HCEC 1CT (cell line): ENCODE data around the gene MYOF.
"Not testable (repeated sequence)": the region's sequence is repeated elsewhere in the genome, so short reads cannot be mapped to it uniquely, and the experiment has no call there.

Source experiments
- DNase-seq: peaks from one replicate; pipeline ENCODE4 v3.0.0-alpha.2; 2017

The MYOF gene

DNA sequence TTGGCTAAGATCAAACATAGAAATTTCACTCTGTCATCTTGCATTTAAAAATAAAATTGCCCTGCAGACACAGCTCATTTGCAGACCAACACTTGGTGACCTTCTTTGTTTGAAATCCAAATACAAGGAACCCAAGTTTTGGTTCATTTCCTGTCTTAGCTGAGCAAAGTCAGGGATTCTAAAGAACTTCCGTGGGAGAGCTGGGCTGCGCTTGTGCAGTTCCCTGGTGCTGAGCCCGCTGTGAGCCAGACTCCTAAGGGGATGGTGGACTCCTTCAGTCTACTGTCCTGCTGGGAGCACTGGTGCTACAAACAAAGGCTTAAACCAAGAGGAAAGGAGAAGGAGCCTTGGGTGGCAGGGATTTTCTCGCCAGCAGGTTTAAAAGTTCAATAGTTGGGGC is 60.0 kb downstream of the MYOF start:
- DNase-seq: no peak

DNA sequence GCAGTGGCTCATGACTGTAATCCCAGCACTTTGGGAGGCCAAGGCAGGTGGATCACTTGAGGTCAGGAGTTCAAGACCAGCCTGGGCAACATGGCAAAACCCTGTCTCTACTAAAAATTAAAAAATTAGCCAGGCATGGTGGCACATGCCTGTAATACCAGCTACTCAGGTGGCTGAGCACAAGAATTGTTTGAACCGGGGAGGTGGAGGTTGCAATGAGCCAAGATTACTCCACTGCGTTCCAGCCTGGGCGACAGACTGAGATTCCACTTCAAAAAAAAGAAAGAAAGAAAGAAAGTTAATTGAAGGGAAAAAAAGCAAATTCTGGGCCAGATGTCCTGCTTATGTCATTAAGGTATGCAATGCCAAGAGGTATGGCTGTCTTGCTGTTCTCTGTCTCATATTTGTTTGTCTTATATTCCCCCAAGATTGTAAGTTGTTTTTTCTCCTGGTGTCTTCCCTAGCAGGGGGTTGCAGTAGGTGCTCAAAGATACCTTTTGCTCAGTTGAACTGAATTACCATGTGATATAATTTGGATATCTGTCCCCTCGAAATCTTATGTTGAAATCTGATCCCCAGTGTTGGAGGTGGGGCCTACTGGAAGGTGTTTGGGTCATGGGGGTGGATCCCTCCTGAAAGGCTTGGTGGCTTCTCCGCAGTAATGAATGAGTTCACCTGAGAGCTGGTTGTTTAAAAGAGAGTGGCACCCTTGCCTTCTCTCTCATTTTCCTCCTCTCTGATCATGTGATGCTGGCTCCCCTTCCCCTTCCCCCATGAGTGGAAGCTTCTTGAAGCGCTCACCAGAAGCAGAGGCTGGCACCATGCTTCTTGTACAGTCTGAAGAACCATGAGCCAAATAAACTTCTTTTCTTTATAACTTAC is 60.9 kb downstream of the MYOF start:
- no peak for DNase-seq

DNA sequence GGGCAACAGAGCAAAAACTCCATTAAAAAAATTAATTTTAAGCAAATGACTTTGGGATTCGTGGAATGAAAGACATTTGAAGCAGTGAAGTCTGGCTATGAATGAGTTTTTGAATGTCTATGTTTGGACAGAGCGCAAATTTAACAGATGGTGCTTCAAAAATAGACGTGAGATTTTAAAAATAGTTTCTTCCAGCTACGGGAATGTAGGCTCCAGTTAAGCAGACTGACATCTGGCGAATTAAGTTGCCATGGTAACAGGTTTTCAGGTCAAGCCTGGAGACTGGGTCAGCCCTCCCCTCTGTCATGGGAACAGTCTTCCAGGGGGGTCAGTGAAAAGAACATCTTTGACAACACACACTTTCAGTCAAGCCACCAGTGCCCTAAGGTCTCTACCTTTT is 62.0 kb downstream of the MYOF start:
- DNase-seq: no peak

DNA sequence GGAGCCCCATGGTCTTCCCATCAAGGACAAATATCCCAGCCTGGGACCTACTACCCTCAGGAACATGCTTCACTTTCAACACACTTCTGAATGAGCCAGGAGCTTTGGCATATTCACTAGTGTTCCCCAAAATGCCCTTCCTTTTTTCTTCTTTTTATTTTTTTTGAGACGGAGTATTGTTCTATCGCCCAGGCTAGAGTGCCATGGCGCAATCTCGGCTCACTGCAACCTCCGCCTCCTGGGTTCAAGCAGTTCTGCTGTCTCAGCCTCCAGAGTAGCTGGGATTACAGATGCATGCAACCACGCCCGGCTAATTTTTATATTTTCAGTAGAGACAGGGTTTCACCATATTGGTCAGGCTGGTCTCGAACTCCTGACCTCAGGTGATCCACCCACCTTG is 63.1 kb downstream of the MYOF start:
- DNase-seq: not testable (repeated sequence)

DNA sequence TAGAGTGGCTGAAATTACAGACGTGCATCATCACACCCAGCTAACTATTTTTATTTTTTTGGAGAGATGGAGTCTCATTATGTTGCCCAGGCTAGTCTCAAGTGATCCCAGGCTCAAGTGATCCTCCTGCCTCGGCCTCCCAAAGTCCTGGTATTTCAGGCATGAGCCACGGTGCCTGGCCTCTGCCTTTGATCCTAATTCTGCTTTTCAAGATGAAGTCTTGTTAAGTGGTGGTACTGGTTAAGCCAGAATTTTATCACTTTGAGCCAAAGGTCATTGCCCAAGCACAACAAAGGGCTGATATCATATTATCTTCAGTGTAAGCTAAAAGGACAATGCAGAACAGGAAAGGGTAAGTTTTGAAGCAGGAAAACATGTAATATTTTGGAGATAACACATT is 64.2 kb downstream of the MYOF start:
- DNase-seq: no peak

DNA sequence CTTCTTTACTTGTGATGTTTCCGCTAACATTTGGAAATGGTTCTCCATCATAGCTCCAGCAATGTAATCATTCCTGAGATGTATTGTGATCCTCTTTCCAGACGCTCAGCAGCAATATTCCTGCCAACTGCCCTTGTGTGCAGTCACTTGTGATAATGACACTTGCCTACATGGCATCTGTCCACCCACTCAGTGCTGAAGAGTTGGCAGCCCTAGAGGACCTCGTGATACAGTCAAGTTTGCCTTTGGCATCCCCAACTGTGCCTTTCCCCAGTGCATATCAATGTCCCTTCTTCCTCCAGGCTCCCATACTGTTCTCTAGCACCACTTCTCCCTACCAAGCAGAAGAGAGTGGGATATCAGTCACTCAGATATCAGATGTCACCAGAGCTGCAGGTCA is 64.9 kb downstream of the MYOF start:
- DNase-seq: no peak

DNA sequence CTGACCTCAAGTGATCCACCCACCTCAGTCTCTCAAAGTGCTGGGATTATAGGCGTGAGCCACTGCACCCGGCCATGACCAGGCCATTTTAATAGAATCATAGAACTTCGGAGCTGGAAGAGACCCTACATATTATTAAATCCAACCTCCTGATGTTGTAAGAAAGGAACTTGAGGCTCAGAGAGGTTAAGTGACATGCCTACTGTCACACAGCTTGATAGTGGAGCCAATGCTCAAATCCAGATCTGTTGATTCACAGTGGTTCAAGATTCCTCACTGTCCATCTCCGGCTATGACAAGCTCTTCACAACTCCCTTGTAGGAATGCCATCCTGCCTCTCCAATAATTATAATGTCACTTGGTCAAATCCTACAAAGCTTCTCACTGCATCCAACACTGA is 65.3 kb downstream of the MYOF start:
- no peak for DNase-seq

DNA sequence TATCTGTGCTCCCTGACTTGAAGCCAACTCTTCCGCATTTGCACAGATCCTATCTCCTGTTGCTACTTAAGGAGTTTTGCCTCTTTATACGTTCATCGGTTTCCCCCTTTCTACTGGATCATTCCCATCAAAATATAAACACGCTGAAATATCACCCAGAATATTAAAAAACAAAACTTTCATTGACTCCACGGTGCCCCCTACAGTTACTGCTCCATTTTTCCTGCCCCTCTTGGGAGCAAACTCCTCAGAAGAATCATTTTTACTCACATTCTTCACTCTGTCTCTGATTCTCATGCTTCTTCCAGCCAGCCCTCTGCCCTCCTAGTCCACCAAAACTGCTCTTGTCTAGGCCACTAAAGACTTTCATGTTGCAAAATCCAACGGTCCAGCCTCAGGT is 66.4 kb downstream of the MYOF start:
- DNase-seq: no peak

DNA sequence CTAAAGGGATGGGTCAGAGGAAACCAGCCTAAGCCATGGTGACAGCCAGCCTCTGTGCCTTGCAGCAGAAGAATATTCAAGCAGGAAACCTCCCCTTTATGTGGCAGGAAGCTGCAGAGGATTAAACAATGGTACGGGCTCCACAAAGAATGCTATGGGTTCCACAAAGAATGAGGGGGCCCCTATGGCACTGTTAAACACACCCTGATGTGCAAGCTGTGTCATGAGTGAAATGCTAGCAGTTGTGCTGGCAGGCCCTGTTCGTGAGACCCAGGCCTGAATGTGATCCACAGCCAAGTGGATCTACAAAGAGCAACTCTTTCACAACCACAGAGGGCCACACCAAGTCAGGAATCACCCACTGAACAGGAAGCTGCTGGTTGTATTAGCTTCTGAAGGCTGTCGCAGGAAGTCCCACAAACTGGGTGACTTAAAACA is 68.9 kb downstream of the MYOF start:
- DNase-seq: no peak

DNA sequence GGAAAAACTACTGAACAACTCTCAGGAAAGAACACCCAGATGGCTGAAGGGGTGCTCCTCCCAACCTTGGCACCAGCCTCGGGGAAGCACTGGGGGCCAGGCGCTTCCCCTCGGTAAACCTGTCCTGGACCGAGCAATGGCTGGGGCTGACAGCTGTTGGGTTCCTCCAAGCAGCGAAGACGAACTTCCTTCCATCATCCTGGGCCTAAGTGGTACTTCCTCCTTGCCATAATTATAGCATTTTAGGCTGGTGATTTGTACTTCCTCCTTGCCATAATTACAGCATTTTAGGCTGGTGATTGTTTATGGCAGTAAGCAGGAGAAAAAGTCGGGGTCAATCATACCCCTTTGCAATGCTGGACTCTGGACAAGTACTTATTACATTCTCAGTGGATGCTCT is 69.3 kb downstream of the MYOF start:
- no peak for DNase-seq

DNA sequence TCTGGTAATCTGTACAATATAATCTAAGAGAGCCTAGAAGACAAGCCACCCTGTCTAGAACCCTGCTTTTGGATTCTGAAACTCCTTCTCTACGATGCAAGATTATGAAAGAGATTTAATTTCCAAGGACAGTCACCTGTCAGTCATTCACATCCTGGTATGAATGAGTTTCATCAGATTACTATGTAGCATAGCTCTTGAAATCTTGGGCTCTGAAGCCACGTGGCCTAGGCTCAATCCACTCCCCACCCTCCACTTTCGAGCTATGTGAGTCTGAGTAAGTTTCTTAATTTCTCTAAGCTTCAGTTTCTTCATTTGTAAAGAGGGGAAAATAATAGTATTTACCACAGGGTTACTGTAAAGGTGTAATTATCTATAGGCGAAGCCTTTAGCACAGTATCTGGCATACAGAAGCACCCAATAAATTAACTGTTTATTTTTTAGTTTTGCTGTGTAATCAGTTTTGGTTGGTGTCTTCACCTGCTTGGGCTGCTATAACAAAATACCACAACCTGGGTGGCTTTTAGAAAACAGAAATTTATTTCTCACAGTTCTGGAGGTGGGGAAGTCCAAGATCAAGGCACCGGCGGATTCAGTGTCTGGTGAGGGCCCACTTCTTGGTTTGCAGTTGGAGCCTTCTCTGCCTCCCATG is 71.3 kb downstream of the MYOF start:
- no peak for DNase-seq

DNA sequence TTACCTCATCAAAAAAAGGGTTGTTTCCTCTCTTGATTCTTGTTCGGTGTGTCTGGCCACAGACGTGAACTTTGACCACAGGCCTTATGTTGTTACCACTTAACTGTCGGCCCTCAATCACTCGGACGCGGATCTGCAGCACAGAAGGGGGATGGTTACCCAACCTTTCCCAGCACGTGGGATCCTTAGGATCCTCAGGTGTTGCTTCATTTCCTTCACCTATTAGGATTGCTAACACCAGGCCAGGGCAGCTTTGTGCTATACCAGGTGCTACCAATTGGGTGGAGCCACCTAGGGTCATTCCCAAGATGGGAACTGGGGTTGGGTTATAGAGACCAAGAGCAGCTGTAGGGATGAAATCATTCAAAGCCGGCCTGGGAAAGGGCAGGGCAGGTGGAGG is 73.4 kb downstream of the MYOF start:
- DNase-seq: no peak

DNA sequence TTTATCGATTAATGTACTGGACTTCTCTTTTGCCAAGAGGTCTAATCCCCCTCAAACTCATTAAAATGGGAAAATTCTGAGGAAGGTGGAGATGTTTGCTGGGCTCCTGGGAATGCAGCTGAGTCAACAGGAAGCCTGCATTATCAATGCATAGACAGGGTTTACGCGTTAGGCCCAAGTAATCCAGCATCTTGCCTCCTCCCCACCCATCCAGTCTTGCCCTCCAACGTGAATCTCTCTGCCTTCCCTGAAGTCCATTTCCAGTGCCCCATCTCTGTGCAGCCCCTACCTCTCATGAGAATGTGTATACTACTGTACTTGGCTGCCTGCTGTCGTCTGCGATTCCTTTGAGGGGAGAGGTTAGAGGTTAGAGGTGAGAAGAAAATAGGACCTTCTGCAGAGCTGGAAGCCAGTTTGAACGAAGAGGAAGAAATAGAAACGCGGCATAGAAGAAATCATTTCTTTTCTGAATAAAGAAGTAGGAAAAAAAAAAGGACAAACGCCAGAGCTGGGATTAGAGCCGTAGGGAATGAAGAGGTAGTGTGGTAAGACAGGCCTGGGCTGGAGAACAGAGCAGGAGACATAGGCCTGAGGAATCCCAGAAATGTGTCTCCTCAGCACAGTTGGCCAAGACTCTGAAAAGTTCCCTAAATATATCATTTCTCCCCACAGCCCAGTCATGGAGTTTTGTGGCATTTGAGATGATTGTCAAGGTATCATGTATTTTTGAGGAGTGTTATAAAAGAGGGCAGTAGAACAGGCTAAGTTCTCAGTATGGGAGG is 75.6 kb downstream of the MYOF start:
- DNase-seq: no peak

DNA sequence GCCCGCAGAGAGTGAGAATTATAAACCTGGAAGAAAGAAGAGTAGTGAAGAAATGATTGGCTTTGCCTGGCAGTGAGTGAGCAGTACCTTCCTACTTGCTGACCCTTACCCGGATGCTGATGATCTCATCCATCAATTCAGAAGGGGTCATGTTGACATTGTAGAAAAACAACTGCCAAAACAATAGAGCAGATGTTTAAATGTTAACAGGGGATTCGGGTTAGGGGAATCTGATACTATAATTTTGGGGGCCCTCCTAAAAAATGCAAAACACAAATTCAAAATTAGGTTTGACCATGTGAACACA is 78.1 kb downstream of the MYOF start:
- DNase-seq: no peak

DNA sequence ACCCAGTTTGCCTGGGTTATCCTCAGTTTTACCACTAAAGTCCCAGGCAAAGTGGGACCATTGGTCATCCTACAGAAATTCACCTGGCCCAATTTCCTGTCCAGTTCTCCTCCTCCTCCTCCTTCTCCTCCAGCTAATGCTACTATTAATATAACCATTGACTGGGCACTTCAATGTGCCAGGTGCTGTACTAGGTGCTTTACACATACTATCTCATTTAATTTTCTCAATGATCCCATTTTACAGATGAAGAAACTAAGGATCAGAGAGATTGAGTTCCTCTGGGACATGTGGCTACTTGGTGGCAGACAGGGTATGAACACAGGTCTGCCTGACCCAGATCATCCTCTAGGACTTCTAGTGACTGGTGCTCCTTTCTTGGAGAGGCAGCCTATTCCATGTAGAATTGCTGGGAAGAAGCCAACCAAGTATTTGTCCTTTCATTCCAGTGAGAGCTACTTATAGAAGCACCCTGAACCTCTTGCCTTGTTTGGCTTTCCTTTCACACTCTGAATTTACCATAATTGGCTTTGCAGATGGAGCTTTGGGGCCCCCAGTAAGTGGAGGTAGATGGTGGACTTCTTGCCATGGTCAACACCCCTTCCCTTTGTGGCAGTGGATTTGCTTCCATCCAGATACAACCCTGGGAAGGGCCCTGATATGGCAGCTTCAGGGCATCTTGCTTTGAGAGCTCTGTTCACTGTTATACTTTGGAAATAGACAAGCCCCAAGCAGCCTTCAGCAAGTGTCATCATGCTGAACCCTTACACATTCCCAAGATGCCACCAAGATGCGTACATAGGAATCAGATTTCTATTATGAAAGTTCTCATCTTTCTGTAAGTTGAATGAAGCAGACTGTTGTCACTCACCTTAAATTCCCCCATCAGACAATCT is 78.7 kb downstream of the MYOF start:
- no peak for DNase-seq

DNA sequence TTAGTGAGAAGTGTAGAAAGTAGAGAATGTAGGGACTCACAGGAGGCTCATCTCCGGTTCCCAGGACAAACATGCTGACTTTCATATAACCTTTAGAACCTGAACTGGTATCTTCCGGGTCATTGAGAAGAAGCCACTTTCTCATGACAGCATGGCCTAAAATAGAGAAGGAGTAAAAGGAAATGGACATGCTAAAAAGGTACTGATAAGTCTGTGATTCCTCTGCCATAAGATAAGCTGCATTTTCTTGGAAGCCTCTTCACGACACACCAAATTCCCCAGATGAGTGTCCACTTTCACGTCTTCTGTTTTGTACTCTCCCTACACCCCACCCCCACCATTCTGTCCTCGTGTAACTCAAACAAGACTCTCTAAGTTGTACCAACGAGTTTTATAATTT is 79.9 kb downstream of the MYOF start:
- no peak for DNase-seq

DNA sequence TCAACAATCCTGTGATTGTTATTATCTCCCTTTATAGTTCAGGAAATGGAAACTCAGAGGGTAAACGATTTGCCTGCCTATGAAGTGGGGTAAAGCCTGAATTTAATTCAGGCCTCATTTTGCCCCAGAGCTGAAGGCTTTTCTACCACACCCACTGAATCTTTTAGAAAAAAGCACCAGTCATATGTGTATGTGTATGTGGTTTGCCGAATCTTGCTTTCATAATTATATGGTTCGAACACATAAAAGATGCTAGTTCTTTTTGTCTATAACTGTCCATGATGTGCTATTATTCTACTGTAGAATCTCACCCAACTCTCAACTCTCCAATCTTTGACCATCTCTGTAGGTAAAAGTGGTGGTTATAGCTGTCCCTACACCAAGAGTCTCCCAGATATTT is 83.6 kb downstream of the MYOF start:
- no peak for DNase-seq

DNA sequence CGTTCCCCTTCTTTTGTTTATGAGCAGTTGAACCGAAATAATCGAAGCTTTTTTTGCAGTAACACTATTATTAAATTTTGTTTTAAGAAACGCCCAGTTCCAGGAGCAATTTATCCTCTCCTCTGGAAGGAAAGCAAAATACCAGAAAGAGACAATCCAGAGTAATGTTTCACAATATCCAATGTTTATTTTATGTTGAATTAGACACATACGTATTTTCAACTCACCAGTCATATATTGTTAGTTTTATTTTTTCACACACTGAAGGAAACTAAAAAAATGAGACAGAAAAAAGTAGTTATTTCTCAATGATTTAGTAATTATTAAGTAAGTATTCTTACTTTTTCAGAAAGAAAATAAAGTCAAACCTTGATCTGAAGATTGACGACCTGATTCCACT is 85.1 kb downstream of the MYOF start:
- DNase-seq: no peak

DNA sequence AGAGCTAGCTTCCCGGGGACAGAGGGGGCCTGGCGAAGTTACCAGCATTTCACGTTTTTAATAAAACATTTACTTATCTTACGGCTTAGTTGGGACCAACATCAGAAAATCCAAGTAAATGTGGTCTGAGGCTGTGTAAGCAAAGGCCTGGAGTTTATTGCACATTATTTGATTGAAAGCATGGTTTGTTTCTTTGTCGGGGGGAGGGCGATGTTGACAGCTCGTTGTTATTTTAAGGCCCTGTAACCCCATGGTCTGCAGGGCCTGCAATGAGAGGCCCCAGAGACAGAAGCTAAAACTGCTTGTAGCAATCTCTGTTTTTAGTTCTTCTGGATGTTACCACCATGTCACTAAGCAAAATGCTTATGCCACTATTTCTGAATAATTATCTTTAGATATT is 88.9 kb downstream of the MYOF start:
- no peak for DNase-seq

DNA sequence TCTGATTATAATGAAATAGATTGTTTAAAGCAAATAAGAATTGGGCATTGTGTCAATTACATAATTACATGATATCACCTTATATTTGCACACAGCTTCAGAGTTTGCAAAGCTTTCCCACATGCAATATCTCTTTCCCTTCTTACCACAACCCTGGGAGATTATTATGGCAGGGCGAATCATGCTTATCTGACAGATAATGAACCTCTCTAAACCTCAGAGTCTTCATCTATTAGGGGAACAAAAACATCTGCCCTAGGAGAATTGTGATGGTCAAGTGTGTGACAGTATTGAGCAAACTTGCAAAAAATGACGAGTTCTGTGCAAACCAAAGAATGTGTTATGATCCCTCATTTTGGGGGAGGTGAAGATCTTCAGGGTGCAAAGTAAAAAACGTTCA is 90.0 kb downstream of the MYOF start:
- DNase-seq: no peak

DNA sequence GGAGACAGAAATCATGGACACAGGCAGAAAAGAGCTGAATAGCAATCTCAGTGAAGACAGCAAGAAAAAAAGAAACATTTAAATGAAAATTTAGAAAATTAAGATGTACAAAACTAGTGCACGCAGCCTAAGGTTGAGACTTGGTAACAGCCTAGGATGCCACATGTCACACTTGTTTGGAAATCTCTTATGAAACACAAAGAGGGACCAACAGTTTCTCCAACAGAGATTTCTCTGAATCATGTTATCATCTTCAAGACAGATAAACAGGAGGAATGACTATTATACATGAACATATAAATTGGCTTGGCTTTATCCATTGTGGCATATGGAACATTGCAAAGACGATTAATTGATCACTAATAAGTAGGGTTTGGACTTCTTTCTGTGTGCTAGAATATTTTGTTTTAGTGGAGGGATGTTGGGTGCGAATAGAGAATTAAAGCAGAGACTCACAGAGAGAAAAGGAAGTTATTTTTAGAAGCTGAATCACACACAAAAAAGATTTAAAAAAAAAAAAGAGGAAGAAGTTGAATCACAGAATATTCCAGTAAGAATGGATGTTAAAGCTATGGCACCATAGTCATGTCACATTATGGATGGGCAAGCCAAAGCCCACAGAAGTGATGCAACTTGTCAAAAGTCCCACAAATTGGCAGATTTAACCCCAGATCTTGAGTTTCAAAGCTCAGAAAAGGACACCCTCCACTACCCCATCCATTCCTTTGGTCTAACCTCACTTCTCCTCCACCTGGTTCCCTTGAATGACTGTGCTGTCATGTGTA is 91.6 kb downstream of the MYOF start:
- DNase-seq: no peak
